ENCODE measurements around the gene MRPL19.

MRPL19 gene

DNA sequence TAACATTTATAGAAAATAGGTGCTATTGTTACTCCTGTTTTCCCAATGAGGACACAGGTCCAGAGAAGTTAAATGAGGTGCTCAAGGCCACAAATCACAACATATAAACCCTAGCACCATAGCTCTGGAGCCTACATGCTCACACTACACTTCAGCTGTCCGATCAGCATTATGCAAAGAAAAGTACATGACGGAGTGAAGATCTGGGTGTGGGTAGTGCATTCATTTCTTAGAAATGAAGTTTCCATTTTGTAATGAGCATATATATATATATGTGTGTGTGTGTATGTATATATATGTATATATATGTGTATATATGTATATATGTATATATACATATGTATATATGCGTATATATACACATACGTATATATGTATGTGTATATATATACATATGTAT lies 30.2 kb upstream of the MRPL19 start:
- no peak for DNase-seq (ENCODE audit: low spot score)

DNA sequence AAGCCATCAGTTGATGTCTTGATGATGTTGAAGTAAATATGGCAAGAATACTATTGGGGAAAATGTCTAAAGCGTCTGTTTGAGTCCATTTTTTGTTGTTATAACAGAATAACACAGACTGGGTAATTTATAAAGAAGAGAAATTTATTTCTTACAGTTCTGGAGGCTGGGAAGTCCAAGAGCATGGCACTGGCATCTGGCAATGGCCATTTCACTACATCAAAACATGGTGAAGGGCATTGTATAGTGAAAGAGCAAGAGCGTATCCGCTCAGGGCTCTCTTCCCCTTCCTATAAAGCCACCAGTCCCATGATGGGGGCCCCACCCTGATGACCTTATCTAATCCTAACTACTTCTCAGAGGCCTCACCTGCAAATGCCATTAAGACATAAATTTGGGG lies 29.6 kb upstream of the MRPL19 start:
- DNase-seq (ENCODE audit: low spot score) = no peak

DNA sequence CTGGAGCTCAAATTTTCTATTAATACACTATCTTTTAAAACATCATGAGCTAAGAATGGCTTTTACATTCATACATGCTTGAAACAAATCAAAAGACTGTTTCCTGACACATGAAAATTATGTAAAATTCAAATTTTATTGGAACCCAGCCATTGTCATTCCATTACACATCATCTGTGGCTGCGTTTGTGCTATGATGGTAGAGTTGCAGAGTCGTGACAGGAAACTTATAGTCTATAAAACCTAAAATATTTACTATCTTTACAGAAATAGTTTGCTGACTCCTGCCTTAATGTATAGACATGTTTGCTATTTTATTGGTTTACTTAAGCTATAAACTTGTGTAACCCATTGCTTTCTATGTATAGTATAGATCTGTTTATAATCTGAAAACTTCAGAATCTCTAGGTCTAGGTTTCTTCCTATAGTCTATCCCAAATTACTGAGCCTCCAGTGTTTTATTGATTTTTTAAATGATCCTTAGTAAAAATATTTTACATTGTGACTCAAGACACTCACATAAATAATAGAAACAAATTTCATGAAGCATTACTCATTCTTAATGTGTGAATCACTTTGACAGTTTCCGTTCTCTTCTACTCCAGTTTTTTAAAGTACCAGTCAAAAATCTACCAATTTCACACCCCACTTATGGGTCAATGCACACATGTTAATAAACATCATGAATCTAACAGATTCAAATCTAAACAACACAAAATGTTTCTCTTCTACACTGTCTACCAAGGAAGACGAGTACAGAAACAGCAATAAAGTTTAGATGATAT lies 26.4 kb upstream of the MRPL19 start:
- no peak for DNase-seq (ENCODE audit: low spot score)

DNA sequence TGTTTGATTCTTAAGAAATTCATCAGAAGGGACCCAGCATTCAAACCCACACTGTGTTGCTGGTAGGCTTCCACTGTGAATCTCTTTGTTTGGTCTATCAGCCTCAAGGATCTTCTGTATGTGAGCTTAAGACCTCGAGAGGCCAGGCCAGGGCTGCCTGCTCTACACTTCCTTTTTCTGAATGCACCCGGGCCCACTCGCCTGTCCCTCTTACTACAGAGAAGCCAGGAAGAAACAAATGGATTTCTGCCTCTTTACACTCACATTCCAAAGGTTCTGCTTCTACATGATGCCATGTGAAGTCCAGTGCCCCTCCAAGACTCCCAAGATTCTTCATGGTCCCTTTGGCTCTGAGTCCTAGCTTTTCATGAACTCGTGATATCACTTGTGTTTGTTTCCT lies 25.4 kb upstream of the MRPL19 start:
- no peak for DNase-seq (ENCODE audit: low spot score)

DNA sequence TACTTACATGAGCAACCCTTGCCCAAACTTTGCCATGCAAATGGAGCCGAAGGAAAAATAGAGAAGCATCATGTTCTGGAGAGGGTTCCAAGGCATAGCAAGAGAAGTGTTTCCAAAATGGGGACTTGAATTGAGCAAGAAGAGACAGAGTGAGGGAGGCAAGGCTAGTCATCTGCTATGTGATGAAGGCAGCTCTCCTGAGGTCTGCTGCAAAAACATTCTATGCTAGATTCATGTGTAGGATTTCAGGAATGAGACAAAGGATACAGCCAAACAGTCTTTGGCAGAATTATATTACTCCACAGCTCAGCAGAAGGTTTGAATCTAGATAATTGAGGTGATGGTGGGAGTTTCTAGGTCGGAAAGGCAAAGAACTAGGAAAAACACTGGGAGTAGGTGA lies 24.1 kb upstream of the MRPL19 start:
- DNase-seq (ENCODE audit: low spot score) = no peak

DNA sequence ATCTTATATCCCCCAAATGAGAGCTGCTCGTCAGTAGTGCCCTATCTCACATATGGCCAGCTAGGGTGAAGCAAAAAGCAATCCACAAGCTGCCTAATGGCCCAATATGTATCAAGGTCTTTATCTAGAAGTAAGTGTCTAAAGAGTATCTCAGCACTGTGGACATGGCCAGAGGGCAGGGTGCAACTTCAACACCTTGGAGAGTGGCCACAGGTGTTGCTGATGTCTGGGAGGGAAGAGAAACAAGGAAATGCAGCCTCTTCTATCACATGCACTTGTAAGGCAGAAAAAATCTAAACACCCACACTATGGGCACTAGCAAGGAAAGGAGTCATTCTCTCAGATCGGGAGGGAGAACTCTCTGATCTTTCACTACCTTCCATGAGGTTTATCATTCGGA lies 23.7 kb upstream of the MRPL19 start:
- DNase-seq (ENCODE audit: low spot score) = no peak

DNA sequence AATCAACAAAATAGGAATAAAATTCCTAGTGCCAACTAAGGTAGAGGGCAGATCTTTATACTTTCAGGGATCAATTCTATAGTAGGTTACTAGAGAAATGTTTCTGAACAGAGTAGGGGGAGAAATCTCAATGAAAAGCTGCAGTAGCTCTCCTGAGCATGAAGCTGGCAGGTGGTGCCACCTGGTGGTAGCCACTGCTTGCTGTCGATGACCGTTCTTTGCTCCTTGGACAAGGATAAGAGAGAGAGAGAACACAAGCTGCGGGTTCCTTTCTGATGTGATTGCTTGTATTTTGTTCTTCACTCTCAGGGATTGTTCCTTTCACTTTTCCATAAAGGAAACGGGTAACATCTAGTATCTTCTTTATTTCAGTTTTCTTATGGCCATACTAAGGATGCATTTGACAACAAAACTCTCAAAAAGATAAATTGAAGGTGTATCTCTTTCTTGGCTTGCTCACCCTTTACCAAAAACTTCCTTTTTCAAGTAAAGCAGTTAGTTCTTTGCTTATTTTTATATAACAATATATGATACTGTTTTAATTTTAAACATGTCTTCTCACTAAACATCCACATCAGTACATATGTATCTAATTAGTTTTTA lies 18.6 kb upstream of the MRPL19 start:
- DNase-seq (ENCODE audit: low spot score) = peak; percentile 82

DNA sequence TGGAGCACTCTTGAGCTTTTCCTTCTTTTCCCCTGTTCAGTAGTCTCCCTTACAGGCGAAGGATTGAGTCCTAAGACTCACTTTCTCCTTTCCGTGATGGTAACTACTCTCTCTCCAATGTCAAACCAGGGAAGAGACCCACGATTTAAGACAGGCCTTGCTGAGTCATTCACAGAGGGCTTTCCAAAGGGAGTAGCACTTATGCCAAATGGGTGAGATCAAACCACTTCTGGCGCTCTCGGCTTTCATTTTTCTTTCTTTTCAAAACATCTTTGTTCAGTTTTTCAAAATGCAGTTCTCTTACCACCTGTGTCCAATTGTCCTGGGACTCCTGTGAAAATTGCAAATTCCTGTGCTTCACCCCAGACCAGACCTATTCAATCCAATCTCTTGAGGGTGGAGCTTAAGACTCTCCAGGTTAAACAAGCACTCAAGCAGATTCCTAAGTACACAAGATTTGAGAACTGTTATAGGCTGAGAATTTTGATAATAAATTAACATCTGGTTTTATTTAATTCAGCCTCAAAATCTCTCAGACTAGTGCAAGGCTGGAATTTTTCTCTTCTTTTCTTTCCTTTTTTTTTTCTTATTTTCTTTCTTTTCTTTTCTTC lies 14.4 kb upstream of the MRPL19 start:
- no peak for DNase-seq (ENCODE audit: low spot score)

DNA sequence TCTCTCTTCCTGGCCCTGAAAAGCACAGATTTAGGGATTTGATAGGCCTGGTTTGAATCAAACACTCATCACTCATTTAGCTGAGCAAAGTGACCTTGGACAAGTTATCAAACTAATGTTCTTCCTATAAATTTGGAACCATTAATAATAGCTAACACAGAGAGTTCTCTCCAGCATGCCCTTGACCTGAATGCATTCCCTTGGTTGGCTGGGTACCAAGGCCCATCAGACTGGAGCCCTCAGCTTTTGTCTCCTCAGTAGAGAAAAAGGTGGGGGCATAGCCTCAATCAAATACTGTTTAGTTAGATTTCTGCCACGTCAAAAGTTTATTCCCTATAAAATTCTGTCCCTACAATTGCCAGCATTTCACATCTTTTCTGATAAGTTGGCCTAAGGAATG lies 13.8 kb upstream of the MRPL19 start:
- no peak for DNase-seq (ENCODE audit: low spot score)

DNA sequence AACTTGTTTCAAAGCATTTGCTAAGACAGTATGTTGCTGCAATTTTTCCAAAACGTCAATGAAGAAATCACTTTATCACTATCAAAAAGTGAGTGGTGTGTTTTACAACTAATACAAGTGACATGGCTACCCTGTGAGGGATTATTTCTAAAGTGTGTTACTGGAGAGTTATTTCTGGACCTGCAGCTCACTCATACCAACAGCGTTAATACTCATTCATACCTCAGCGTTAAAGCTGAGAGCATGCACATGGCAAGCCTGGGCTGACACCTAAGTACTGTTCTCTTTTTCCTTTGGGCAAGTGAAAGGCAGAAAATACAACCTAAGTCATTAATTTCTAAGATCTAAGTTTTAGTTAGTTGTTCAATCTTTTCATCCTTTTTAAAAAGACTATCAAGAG lies 13.0 kb upstream of the MRPL19 start:
- no peak for DNase-seq (ENCODE audit: low spot score)

DNA sequence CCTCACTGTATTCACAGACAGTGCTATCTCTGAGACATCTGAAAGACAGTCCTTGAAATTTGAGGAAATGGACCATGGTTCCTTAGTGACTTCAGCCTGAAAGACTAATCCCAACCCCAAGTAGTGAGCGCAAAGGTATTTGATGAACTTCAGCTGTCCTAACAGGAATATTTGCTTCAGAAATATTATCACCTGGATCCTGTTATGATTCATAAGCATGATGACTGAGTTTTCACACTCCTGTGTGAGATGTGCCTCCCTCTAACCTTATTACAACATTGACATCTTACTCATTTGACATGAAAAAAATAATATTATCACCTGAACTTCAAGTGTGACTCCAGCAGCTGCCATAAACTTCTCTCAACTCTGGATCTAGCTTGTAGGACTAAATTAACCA lies 11.6 kb upstream of the MRPL19 start:
- no peak for DNase-seq (ENCODE audit: low spot score)

DNA sequence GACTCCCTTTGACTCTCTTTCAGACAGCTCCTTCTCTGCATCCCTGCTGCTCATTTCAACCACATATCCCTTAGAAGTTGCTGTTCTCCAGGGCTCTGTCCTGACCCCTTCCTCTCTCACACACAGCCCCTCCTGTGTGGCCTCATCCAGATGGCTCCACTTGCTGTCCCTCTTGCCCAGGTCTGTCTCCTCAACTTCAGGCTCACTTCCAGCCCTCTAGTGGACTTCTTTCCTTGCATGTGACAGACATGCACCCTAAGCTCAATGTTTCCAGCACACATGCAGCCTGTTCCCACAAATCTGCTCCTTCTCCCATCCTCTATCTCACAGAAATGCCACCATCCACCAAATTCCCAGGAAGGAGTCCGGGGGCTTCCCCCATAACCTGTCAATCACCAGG lies 9.0 kb upstream of the MRPL19 start:
- no peak for DNase-seq (ENCODE audit: low spot score)

DNA sequence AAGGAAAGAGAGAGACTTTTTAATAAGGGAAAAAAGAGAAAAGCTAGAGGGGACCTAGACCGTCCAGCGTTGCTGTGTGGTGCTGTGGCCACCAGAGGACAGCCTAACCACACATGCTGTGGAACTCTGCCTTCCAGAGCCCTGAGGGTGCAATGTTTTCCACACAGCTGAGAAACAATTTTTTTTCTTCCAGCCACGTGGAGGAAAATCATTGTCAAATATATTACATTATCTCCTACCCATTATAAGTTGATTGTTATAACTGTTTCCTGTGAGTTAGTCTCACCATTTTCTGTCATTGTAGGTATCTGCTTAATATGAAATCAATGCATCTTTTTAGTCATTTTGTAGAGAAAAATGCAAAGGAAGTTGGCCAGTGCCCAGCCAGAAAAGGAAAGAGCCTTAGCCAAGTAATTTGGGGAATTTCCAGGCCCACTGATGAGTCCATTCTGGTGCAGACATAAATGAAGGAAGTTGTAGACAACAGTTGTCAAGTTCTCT lies 5.9 kb upstream of the MRPL19 start:
- DNase-seq (ENCODE audit: low spot score) = peak; percentile 69

DNA sequence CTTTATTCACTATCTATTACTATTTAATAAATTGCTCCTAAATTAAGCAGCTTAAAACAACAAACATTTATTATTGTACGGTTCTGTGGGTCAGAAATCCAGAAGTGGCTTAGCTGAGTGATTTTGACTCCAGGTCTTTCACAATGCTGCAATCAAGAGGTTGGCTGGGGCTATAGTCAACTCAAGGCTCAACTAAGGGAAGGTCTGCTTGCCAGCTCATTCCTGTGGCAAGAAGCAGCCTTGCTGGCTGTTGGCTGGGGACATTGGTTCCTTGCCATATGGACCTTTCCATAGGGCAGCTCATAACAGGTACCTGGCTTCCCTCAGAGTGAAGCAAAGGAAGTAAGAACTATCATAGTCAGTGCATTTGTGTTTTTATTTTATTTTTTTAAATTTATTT lies 5.0 kb upstream of the MRPL19 start:
- DNase-seq (ENCODE audit: low spot score) = no peak

DNA sequence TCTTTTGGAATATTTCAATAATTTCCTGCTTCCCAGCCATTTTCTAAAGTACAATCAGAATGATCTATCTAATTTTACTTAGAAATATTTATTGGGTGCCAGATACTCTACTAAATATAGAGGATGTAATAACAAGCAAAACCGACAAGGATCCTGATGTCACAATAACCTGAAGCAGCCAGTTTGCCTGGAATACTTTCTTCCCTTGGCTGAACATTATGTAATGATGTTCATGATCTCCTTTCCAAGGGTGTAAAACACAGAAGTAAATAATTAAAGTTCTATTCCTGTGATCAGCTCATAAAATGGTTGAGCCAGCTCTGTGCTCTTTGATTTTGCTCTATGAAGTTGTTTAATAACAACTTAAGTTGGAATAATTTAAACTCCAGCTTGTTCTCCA lies 2.6 kb upstream of the MRPL19 start:
- DNase-seq (ENCODE audit: low spot score) = no peak

DNA sequence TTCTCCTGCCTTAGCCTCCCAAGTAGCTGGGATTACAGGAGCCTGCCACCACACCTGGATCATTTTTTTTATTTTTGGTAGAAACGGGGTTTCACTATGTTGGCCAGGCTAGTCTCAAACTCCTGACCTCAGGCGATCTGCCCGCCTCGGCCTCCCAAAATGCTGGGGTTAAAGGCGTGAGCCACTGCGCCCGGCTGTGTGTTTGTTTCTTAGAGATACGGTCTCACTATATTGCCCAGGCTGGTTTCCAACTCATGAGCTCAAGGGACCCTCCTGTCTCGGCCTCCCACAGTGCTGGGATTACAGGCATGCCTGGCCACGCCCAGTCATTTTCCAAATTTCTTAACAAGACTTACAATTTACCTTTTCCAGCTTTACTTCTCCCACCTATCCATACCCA lies 940 bp upstream of the MRPL19 start:
- no peak for DNase-seq (ENCODE audit: low spot score)

DNA sequence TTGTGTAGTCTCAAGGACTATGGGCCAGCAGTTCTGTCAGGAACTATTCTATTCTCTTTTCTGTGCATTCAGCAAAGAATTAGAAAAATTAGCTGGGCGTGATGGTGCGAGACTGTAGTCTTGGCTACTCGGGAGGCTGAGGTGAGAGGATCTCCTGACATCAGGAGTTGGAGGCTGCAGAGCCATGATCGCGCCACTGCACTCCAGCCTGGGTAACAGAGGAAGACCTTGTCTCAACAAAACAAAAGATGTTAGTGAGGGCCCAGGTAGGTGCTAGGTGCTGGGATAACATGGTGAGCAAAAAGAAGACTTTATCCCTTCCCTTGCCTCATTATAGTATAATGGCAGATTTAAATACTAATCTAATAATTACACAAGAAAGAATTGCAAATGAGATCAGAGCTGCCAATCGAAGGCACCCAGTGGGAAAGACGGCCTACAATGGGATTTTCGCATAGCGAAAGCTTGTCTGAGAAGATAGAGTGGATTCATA lies 447 bp upstream of the MRPL19 start:
- DNase-seq (ENCODE audit: low spot score) = no peak

DNA sequence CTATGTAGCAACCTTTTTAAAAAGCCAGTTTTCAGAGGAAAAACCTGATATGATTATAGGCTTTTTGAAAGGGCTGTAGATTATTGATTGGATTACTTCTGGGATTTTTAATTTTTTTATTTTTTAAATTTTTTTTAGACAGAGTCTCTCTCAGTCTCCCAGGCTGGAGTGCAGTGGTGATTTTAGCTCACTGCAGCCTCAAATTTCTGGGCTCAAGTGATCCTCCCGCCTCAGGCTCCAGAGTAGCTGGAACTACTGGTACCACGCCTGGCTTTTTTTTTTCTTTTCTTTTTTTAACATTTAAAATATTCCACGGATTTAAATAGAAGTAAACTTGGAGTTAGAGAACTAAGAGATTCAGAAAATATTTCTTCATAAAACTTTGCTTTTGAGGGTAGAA lies 1.2 kb downstream of the MRPL19 start:
- peak; percentile 31 for DNase-seq (ENCODE audit: low spot score)

DNA sequence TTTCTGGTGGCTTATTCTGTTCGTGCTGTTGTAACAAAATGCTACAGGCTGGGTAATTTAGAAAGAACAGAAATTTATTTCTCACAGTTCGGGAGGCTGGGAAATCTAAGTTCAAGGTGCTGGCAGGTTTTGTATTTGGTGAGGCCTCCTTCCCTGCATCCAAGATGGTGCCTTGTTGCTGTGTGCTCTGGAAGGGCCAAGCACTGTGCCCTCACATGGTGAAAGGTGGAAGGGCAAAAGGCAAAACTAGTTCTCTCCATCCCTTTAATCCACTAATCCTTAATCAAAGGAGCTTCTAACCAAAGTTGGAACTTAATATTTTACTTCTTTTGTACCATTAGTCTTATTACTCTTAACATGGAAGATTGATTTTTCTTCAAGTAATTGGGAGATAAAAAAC lies 7.4 kb downstream of the MRPL19 start:
- no peak for DNase-seq (ENCODE audit: low spot score)

DNA sequence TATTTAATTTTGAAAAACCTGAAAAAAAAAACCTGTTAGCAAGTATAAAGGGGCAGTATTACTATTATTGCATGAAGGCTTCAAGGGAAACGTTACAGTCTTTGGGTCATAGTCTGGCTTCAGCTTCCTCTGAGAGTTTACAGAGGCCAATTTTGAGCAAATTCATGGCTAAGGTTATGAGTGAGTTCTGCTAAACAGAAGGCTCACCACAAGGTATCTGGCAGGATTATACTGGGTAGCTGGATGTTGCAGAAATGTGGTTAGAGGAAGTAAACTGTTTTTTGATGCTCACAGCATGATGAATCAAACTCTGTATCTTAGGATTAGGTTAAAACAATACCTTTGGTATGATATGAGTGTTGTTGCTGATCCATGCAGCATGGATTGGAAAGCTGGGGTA lies 9.3 kb downstream of the MRPL19 start:
- DNase-seq (ENCODE audit: low spot score) = no peak

DNA sequence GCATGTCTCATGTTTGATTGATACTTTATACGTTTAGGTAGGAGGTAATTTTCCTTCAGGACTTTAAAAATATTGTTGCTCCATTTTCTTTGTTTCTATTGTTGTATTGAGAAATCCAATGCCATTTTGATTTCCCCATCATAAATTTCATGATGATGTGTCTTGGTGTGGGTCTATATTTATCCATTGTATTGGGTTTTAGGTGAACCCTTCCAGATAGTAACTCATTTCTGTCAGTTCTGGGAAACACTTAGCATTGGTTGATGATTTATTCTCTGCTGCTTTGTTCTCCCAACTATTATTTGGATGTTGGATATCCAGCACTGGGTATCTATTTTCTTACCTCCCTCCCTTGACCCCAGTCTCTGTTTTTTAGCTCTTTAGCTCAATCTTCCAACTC lies 10.0 kb downstream of the MRPL19 start:
- no peak for DNase-seq (ENCODE audit: low spot score)

DNA sequence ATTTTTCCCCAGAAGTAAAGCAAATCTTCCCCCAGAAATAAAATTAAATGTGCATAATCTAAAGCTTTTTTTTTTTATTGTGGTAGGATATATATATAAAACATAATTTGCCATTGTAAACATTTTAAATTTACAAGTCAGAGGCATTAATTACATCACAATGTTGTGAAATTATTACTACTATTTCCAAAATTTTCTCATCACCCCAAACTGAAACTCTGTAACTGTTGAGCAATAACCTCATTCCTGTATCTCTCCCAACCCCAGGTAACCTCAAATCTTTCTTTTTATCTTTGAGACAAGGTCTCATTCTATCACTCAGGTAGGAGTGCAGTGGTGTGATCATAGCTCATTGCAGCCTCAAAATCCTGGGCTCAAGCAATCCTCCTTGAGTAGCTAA lies 11.2 kb downstream of the MRPL19 start:
- DNase-seq (ENCODE audit: low spot score) = no peak

DNA sequence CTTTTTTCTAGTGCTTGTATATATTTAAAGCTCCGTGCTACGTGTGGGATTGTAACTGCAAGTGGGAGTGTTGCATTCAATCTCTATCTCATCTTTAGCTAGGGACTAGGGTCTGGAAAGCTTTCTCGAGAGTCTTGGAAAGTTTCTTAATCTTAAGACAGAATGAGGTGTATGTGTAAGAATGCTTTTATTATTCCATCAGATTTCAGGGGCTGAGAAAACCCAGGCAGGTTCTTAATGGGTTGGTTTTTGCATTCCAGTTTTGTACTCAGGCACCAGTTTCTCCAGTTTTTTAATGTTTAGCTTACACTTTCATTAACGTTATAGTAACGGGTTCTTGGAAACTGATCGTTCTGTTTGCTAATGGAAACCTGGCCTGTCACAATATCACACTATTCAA lies 20.3 kb downstream of the MRPL19 start:
- no peak for DNase-seq (ENCODE audit: low spot score)

Measured in NAMALWA (cell line).